Smooth muscle cell (in vitro differentiated cells): ENCODE results near the gene SPACA5. TPM values are rescaled to one million over a fixed set of nuclear protein-coding genes. Genes with fewer than 3 reads are reported as not detected.

Source experiments
- DNase-seq: peaks from one replicate; lab custom pipeline; 2025; ENCODE audit not compliant: unreplicated experiment; lab: John Stamatoyannopoulos, UW
- H2AFZ ChIP-seq: fragments of 200-600 bp; sonication (generic); 2 replicates; pipeline ENCODE4 v1.6.0; 2016; ENCODE audit warnings: antibody characterized with exemption, low read depth, mild to moderate bottlenecking
- H3F3A ChIP-seq: fragments of 200-600 bp; sonication (generic); 2 replicates; pipeline ENCODE4 v1.6.0; 2017; ENCODE audit warnings: antibody characterized with exemption, low read depth
- H3K27ac ChIP-seq: fragments of 200-600 bp; sonication (generic); 2 replicates; pipeline ENCODE4 v1.5.1; 2016; ENCODE audit warnings: low read depth, mild to moderate bottlenecking
- H3K27me3 ChIP-seq: fragments of 200-600 bp; sonication (generic); 2 replicates; pipeline ENCODE4 v1.6.1; 2016; ENCODE audit warnings: low read depth, mild to moderate bottlenecking
- H3K36me3 ChIP-seq: fragments of 200-600 bp; sonication (generic); 2 replicates; pipeline ENCODE4 v1.5.1; 2016; ENCODE audit warnings: low read depth
- H3K4me1 ChIP-seq: fragments of 200-600 bp; sonication (generic); 2 replicates; pipeline ENCODE4 v1.5.1; 2016; ENCODE audit warnings: low read depth
- H3K4me2 ChIP-seq: fragments of 200-600 bp; sonication (generic); 2 replicates; pipeline ENCODE4 v1.6.0; 2016; ENCODE audit warnings: mild to moderate bottlenecking
- H3K4me3 ChIP-seq: fragments of 200-600 bp; sonication (generic); 2 replicates; pipeline ENCODE4 v1.5.1; 2016; ENCODE audit warnings: mild to moderate bottlenecking
- H3K79me2 ChIP-seq: fragments of 200-600 bp; sonication (generic); 2 replicates; pipeline ENCODE4 v1.6.0; 2016; ENCODE audit warnings: low read depth, mild to moderate bottlenecking
- H3K9ac ChIP-seq: fragments of 200-600 bp; sonication (generic); 2 replicates; pipeline ENCODE4 v1.6.0; 2016; ENCODE audit warnings: low read depth
- H3K9me3 ChIP-seq: fragments of 200-600 bp; sonication (generic); replicated peaks from 2 replicates; pipeline ENCODE4 v1.5.1; 2016; ENCODE audit warnings: low read depth
- H4K20me1 ChIP-seq: fragments of 200-600 bp; sonication (generic); 2 replicates; pipeline ENCODE4 v1.6.0; 2016; ENCODE audit warnings: low read depth
- WGBS: methylation state at CpG from one replicate; pipeline ENCODE4 v1.1.7; 2016; ENCODE audit warnings: low lambda C conversion rate; 5-methylcytosine and 5-hydroxymethylcytosine counted together
- polyA plus RNA-seq: library from polyadenylated mRNA; unstranded; fragments of >200 nt; fragmentation: Nextera tagmentation; extraction: Ambion mirVana; gene quantifications from 2 replicates; pipeline ENCODE4 v1.2.1, GENCODE V29; 2016
- total RNA-seq: library from RNA; depleted of rRNA; stranded (reverse); fragments of >200 nt; gene quantifications from 2 replicates; pipeline ENCODE4 v1.2.3, GENCODE V29; 2014
- TF ChIP-seq, protein P1 (sequence below): fragments of 200-600 bp; sonication (generic); IDR thresholded peaks from 2 replicates; pipeline ENCODE4 v1.5.1; 2017; ENCODE audit warnings: borderline replicate concordance, mild to moderate bottlenecking, antibody characterized with exemption; ENCODE audit not compliant: insufficient read depth, poor library complexity, severe bottlenecking

The SPACA5 gene
- total and polyA plus RNA-seq, 2 experiments from 2014 or later, result not detected

DNA sequence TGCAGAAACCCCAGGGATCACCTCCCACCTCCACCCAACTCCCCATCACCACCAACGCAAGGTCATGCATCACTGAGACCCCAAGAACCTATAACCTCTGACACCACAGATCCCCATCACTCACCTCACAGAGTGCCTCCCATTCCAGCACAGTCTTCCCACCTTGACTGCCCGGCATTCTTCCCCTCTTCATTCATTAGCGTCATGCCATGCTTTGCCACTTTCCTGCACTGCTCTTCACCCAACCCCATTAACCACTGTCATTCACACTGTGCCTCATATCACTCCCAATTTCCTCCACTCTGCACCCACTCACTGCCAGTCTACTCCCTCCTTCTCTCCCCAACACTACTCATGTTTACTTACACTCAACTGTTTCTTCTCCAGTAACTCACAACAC lies 33.6 kb upstream of the SPACA5 start:
- Histone ChIP-seq H3K79me2 (no peaks in the 10 kb centered on the region), H3K9me3 (peaks cover 28% of the 10 kb centered on the region)

GRCh38 chrX:47976254-47977151 lies 30.3 kb upstream of the SPACA5 start:
- Histone ChIP-seq H3K27ac (no peak overlapping the region), H3K36me3 (peaks cover 21% of the 10 kb centered on the region), H4K20me1 (no peaks in the 10 kb centered on the region), H2AFZ (no peak overlapping the region), H3K27me3 (no peaks in the 10 kb centered on the region), H3K9ac (no peak overlapping the region), H3K4me1 (no peaks in the 10 kb centered on the region), H3K9me3 (peaks cover 40% of the 10 kb centered on the region), H3K4me2 (no peak overlapping the region), H3K4me3 (no peak overlapping the region), H3K79me2 (no peaks in the 10 kb centered on the region), H3F3A (no peaks in the 10 kb centered on the region)
- WGBS, result 93% methylated on average over 6 of the region's 6 CpGs
- TF ChIP-seq, protein P1, sequence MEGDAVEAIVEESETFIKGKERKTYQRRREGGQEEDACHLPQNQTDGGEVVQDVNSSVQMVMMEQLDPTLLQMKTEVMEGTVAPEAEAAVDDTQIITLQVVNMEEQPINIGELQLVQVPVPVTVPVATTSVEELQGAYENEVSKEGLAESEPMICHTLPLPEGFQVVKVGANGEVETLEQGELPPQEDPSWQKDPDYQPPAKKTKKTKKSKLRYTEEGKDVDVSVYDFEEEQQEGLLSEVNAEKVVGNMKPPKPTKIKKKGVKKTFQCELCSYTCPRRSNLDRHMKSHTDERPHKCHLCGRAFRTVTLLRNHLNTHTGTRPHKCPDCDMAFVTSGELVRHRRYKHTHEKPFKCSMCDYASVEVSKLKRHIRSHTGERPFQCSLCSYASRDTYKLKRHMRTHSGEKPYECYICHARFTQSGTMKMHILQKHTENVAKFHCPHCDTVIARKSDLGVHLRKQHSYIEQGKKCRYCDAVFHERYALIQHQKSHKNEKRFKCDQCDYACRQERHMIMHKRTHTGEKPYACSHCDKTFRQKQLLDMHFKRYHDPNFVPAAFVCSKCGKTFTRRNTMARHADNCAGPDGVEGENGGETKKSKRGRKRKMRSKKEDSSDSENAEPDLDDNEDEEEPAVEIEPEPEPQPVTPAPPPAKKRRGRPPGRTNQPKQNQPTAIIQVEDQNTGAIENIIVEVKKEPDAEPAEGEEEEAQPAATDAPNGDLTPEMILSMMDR, result no peak
- no peak for DNase-seq

More for the DNA sequence above, 33.6 kb upstream of the SPACA5 start:
- H3K36me3 ChIP-seq, result peaks cover 10% of the 10 kb centered on the region
- no peak overlapping the region for H3K9ac ChIP-seq
- H2AFZ ChIP-seq, result no peak overlapping the region
- H3K4me2 ChIP-seq, result no peak overlapping the region
- H3K27ac ChIP-seq, result no peak overlapping the region
- DNase-seq, result no peak
- H3K4me1 ChIP-seq, result no peaks in the 10 kb centered on the region
- H4K20me1 ChIP-seq, result no peaks in the 10 kb centered on the region
- WGBS, result 100% methylated on average over 3 of the region's 3 CpGs
- H3K27me3 ChIP-seq, result no peaks in the 10 kb centered on the region
- TF ChIP-seq, protein P1, result no peak
- H3K4me3 ChIP-seq, result no peak overlapping the region
- H3F3A ChIP-seq, result no peaks in the 10 kb centered on the region

GRCh38 chrX:47991263-47992094 lies 15.3 kb upstream of the SPACA5 start:
- Histone ChIP-seq H3K9ac (no peak overlapping the region), H3K9me3 (peaks cover 8% of the 10 kb centered on the region), H3K36me3 (peaks cover 2% of the 10 kb centered on the region), H3K4me1 (no peaks in the 10 kb centered on the region), H2AFZ (no peak overlapping the region), H3K79me2 (peaks cover 8% of the 10 kb centered on the region), H3K27ac (peak overlapping the region; percentile 31), H3F3A (no peaks in the 10 kb centered on the region), H3K27me3 (no peaks in the 10 kb centered on the region), H3K4me3 (no peak overlapping the region), H4K20me1 (no peaks in the 10 kb centered on the region), H3K4me2 (no peak overlapping the region)
- TF ChIP-seq, protein P1, result no peak
- WGBS, result 67% methylated on average over 5 of the region's 5 CpGs
- DNase-seq, result no peak
